Stomach (tissue), 9 donors: Measurements from ENCODE around the gene SLC39A3. TPM values are rescaled to one million over a fixed set of nuclear protein-coding genes. Genes with fewer than 3 reads are reported as not detected.
"Not testable (repeated sequence)": the region's sequence is repeated elsewhere in the genome, so short reads cannot be mapped to it uniquely, and the experiment has no call there.

ENCODE experiments used
- DNase-seq, 2 donors: peaks; one replicate each; pipeline versions ENCODE4 v3.0.0 to v3.0.0-alpha.2; 2013 to 2019
- H3K27ac ChIP-seq, 5 donors: fragments of 200-600 bp in 4 of 5; sonication (generic) in 4 of 5; one replicate each; pipeline ENCODE4 v1.5.1; 2013 to 2019; ENCODE audit warnings: mild to moderate bottlenecking in 1 of 5, moderate library complexity in 1 of 5
- H3K27me3 ChIP-seq, 3 donors: fragments of 200-600 bp; sonication (generic); one replicate each; pipeline ENCODE4 v1.5.1; 2017 to 2019; ENCODE audit warnings: mixed run types in 1 of 3
- H3K36me3 ChIP-seq, 4 donors: fragments of 200-600 bp; sonication (generic); 1 replicate in 3 of 4; 2 replicates in 1 of 4; pipeline ENCODE4 v1.5.1; 2016 to 2019
- H3K4me1 ChIP-seq, 4 donors: fragments of 200-600 bp; sonication (generic); one replicate each; pipeline ENCODE4 v1.5.1; 2016 to 2019
- H3K4me3 ChIP-seq, 4 donors: fragments of 200-600 bp; sonication (generic) in 3 of 4; one replicate each; pipeline ENCODE4 v1.5.1; 2016 to 2019; ENCODE audit warnings: mild to moderate bottlenecking in 1 of 4
- H3K9me3 ChIP-seq, 4 donors: fragments of 200-600 bp; sonication (generic); one replicate each; pipeline ENCODE4 v1.5.1; 2016 to 2019
- EP300 ChIP-seq: sonication (generic); formaldehyde crosslinking; IDR thresholded peaks from one replicate; pipeline ENCODE4 v1.6.1; 2017; ENCODE audit warnings: antibody characterized with exemption
- POLR2A ChIP-seq, 4 donors: fragments of 450-650 bp; IDR thresholded peaks; one replicate each; pipeline ENCODE4 v1.6.1; 2016; ENCODE audit warnings: antibody characterized with exemption in 4 of 4, control low read depth in 2 of 4, mild to moderate bottlenecking in 1 of 4, moderate library complexity in 1 of 4
- POLR2AphosphoS5 ChIP-seq, 3 donors: sonication (generic); formaldehyde crosslinking; IDR thresholded peaks; one replicate each; pipeline ENCODE4 v1.6.1; 2016; ENCODE audit warnings: antibody characterized with exemption in 3 of 3
- WGBS, 5 donors: extraction: QIAGEN DNeasy Blood & Tissue Kit in 3 of 5; methylation state at CpG; one replicate each; pipeline versions ENCODE4 v1.1.5 to v1.1.7; 2013 to 2018; 5-methylcytosine and 5-hydroxymethylcytosine counted together
- intact Hi-C: fragments of 100-400 bp; cut with DNase I; formaldehyde crosslinking; loops from one replicate; pipeline ENCODE4 v1.15.1; 2023; ENCODE audit warnings: low total_unique reads
- polyA plus RNA-seq, 3 donors: library from polyadenylated mRNA; stranded (reverse); fragments of 200-250 nt; gene quantifications; one replicate each; pipeline ENCODE4 v1.2.3, GENCODE V29; 2013
- total RNA-seq, 5 donors: library from RNA; depleted of rRNA; stranded (reverse); fragments of >200 nt; gene quantifications; one replicate each; pipeline versions ENCODE4 v1.1.0 to v1.2.3, GENCODE V29; 2014 to 2016
- TF ChIP-seq, protein P1 (sequence below), 7 experiments: fragments of 450-650 bp in 4 of 7; fragments of 200-600 bp in 3 of 7; sonication (generic) in 3 of 7; IDR thresholded peaks; one replicate each; pipeline ENCODE4 v1.5.1; 2016 to 2019; ENCODE audit warnings: antibody characterized with exemption in 7 of 7, control low read depth in 2 of 7, mild to moderate bottlenecking in 1 of 7
- donor health status: healthy with polysubstance abuse.
- donor health status: Bipolar disorder and iron deficiency.
- donor health status: healthy.

SLC39A3 gene
- total and polyA plus RNA-seq, 8 donors: 3.6 to 33.6 (median 14.9) TPM; not detected in 1

DNA sequence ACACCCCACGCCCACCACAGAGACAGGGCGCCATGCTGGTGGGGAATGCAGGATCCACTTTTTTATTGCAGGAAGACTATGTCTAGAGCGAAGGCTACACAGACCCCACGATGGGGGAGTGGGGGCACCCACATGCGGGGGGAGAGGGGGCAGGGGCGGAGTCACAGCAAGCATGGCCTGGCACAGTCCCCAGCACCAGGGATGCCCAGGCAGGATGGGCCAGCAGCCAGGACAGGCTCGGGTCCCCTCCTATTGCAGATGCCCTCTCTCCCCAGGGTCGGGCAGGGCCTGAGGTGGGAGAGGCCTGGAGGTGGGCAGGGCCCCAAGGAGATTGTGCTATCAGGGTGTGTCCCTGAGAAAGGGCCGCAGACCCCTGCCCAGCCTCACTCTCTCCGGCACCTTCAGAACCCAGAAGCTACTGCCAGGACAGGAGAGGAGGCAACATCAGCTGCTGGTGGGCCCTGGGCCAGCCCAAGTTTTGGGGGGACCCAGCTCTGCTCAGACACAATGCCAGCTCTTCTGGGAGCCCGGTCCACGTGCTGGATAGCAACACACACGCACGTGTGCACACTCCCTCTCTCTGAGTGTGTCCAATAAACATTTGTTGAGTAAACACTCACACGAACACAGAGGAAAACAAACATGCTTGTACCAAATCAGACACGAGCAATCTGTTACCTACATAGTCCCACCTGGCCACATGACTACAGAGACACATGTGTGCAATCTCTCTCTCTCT lies 25.1 kb downstream of the SLC39A3 start:
- H3K4me1 ChIP-seq: peaks cover 0 to 4% (median 1%) of the 10 kb centered on the region in 4 donors
- no peak for TF ChIP-seq POLR2AphosphoS5 (IDR thresholded peaks at IDR 0.05)
- TF ChIP-seq, protein P1, sequence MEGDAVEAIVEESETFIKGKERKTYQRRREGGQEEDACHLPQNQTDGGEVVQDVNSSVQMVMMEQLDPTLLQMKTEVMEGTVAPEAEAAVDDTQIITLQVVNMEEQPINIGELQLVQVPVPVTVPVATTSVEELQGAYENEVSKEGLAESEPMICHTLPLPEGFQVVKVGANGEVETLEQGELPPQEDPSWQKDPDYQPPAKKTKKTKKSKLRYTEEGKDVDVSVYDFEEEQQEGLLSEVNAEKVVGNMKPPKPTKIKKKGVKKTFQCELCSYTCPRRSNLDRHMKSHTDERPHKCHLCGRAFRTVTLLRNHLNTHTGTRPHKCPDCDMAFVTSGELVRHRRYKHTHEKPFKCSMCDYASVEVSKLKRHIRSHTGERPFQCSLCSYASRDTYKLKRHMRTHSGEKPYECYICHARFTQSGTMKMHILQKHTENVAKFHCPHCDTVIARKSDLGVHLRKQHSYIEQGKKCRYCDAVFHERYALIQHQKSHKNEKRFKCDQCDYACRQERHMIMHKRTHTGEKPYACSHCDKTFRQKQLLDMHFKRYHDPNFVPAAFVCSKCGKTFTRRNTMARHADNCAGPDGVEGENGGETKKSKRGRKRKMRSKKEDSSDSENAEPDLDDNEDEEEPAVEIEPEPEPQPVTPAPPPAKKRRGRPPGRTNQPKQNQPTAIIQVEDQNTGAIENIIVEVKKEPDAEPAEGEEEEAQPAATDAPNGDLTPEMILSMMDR (IDR thresholded peaks at IDR 0.05): no peak
- no peak for TF ChIP-seq EP300
- no peak for TF ChIP-seq POLR2A (IDR thresholded peaks at IDR 0.05)
- intact Hi-C loops: no loop called here
- WGBS, 5 donors: 66 to 79% (median 72%) methylated on average over 13 to 16 of the region's 16 CpGs
- H3K9me3 ChIP-seq: peaks cover 6 to 13% (median 10%) of the 10 kb centered on the region in 4 donors
- H3K27ac ChIP-seq: no peak overlapping the region
- DNase-seq: peak in 1 of 2 donors; percentile 1
- no peaks in the 10 kb centered on the region for H3K36me3 ChIP-seq
- peaks cover 0 to 19% (median 6%) of the 10 kb centered on the region in 3 donors for H3K27me3 ChIP-seq
- H3K4me3 ChIP-seq: no peak overlapping the region

GRCh38 chr19:2714102-2714501 lies 25.7 kb downstream of the SLC39A3 start:
- 50 to 94% (median 67%) methylated on average over 1 of the region's 1 CpG for WGBS, 5 donors
- Histone ChIP-seq H3K9me3 (peaks cover 6 to 13% (median 10%) of the 10 kb centered on the region in 4 donors), H3K27me3 (peaks cover 0 to 13% (median 0%) of the 10 kb centered on the region in 3 donors)
- H3K4me3 ChIP-seq, H3K4me1 ChIP-seq, intact Hi-C loops, H3K36me3 ChIP-seq, H3K27ac ChIP-seq, DNase-seq: not testable (repeated sequence)

- WGBS, 5 donors: 84 to 96% (median 91%) methylated on average over 3 of the region's 3 CpGs
- H3K4me1 ChIP-seq, H3K36me3 ChIP-seq, intact Hi-C loops, DNase-seq, H3K27ac ChIP-seq, H3K4me3 ChIP-seq, H3K27me3 ChIP-seq: not testable (repeated sequence)
- H3K9me3 ChIP-seq: peaks cover 6 to 13% (median 10%) of the 10 kb centered on the region in 4 donors
Measured at GRCh38 chr19:2713170-2713569, 26.6 kb downstream of the SLC39A3 start.

DNA sequence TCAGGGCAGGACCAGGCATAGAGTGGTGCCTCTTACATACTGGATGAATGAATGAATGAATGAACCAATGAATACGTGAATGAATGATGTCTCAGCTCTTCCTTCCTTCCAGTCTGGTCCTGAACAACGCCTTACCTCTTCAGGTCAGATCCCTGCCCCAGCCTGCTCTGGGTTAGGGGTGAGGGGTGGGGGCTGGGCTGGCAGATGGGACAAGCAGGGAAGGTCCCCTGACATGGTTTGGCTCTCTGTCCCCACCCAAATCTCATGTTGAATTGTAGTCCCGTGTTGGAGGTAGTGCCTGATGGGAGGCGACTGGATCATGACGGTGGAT lies 28.0 kb downstream of the SLC39A3 start:
- Histone ChIP-seq H3K36me3 (no peaks in the 10 kb centered on the region), H3K4me3 (no peak overlapping the region), H3K4me1 (no peaks in the 10 kb centered on the region), H3K9me3 (peaks cover 6 to 13% (median 10%) of the 10 kb centered on the region in 4 donors), H3K27ac (no peak overlapping the region), H3K27me3 (peaks cover 0 to 7% (median 0%) of the 10 kb centered on the region in 3 donors)
- TF ChIP-seq, protein P1 (IDR thresholded peaks at IDR 0.05): no peak
- no peak for TF ChIP-seq POLR2AphosphoS5 (IDR thresholded peaks at IDR 0.05)
- TF ChIP-seq POLR2A (IDR thresholded peaks at IDR 0.05): no peak
- TF ChIP-seq EP300: no peak
- DNase-seq: no peak
- 67 to 80% (median 71%) methylated on average over 4 to 5 of the region's 5 CpGs for WGBS, 5 donors
- intact Hi-C loops: no loop called here

DNA sequence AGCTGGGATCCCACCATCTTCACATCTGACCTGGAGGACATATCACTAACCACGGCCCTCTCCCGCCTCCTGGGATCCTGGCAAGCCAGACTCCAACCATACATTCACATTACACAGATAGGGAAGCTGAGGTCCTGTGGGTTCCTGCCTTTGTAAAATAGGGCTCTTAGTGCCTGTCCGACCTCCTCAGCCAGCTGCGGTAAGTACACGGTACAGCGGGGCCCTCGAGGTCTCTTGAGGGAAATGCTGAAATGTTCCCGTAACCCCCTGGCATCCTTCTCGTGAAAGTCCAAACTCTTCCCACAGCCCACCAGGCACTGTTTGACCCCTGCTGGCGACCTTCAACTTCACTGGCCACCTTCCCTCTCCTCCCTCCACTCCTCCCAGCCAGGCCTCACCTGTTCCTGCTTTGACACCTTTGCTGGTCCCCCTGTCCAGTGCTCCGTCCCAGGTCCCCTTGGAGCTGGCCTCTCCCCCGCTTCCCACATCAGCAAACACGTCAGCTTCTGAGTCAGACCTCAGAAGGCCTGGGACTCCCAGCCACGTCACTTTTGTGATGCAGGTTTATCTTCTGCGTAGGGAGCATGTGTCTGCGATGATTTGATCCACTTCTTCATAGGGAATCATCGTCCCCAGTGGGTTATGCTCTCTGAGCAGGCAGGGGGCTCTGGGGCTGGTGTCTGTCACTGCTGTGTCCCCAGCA lies 28.5 kb downstream of the SLC39A3 start:
- peaks cover 0 to 7% (median 0%) of the 10 kb centered on the region in 3 donors for H3K27me3 ChIP-seq
- H3K4me1 ChIP-seq: no peaks in the 10 kb centered on the region
- TF ChIP-seq POLR2AphosphoS5 (IDR thresholded peaks at IDR 0.05) (no peak), EP300 (no peak), POLR2A (IDR thresholded peaks at IDR 0.05) (no peak)
- TF ChIP-seq, protein P1 (IDR thresholded peaks at IDR 0.05): no peak
- DNase-seq: no peak
- no peak overlapping the region for H3K27ac ChIP-seq
- intact Hi-C loops: no loop called here
- H3K36me3 ChIP-seq: no peaks in the 10 kb centered on the region
- peaks cover 6 to 13% (median 10%) of the 10 kb centered on the region in 4 donors for H3K9me3 ChIP-seq
- WGBS, 5 donors: 59 to 65% (median 64%) methylated on average over 17 of the region's 17 CpGs
- H3K4me3 ChIP-seq: no peak overlapping the region
